GM06990 (cell line): Measurements from ENCODE around the gene PACC1.

ENCODE experiments used
- DNase-seq: peaks from one replicate; pipeline ENCODE4 v3.0.0-alpha.2; 2011; ENCODE audit not compliant: insufficient read length; ENCODE audit errors: extremely low read depth
- H3K27me3 ChIP-seq: replicated peaks from 2 replicates; pipeline ENCODE4 v1.6.0; 2011; ENCODE audit warnings: low read length; ENCODE audit not compliant: control insufficient read depth, insufficient read depth
- H3K36me3 ChIP-seq: 2 replicates; pipeline ENCODE4 v1.5.1; 2011; ENCODE audit warnings: low read length; ENCODE audit not compliant: control insufficient read depth, insufficient read depth
- H3K4me3 ChIP-seq: replicated peaks from 2 replicates; pipeline ENCODE4 v1.5.1; 2011; ENCODE audit warnings: low read depth, mild to moderate bottlenecking, control low read depth, low read length
- CTCF ChIP-seq: IDR thresholded peaks from 2 replicates; pipeline ENCODE4 v1.5.1; 2011; ENCODE audit warnings: low read length, control low read depth, mild to moderate bottlenecking, inconsistent platforms; ENCODE audit not compliant: insufficient read depth, poor library complexity, severe bottlenecking

The PACC1 gene

DNA sequence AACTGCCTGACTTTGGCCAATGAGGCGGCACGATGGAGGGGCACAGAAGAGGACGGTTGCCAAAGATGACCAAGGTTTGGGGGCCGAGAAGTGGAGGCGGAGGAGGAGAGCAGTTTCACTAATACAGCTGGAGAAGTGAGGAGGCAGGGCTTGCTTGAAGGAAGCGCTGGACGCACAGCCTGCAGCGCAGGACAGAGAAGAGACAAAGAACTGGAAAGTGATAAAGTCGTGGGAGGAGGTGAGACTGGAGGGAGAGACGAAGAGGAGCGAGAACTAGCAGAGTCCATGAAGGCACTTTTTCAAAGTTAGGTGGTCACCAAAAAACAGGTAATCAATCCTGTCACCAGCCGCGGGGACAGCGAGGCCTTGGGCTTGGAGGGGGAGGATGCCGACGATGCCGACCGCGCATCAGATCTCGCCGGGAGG is 771 bp downstream of the PACC1 start:
- H3K27me3 ChIP-seq: no peaks in the 10 kb centered on the region
- H3K36me3 ChIP-seq: peaks cover 5% of the 10 kb centered on the region
- no peak for DNase-seq
- TF ChIP-seq CTCF: no peak
- H3K4me3 ChIP-seq: peak overlapping the region; percentile 74

DNA sequence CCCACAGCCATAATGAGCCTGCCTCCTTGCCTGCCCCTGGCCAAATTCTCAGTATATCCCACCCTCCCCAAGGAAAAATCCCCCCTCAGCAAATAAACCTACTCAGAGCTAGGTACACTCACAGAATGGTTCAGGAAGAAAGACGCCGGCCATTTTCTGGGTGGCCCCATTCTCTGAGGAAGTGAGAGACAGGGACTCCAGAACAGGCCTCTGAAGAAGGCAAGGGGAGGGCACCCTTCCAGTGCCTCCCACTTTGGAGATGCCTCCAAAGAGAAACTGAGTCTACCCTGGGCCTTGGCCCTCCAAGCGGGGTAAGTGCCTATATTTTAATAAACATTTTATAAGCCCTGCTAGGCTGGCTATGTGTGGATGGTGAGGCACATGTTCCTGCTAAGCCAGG is 2.3 kb downstream of the PACC1 start:
- no peak for DNase-seq
- peaks cover 5% of the 10 kb centered on the region for H3K36me3 ChIP-seq
- TF ChIP-seq CTCF: no peak
- no peaks in the 10 kb centered on the region for H3K27me3 ChIP-seq
- no peak overlapping the region for H3K4me3 ChIP-seq

DNA sequence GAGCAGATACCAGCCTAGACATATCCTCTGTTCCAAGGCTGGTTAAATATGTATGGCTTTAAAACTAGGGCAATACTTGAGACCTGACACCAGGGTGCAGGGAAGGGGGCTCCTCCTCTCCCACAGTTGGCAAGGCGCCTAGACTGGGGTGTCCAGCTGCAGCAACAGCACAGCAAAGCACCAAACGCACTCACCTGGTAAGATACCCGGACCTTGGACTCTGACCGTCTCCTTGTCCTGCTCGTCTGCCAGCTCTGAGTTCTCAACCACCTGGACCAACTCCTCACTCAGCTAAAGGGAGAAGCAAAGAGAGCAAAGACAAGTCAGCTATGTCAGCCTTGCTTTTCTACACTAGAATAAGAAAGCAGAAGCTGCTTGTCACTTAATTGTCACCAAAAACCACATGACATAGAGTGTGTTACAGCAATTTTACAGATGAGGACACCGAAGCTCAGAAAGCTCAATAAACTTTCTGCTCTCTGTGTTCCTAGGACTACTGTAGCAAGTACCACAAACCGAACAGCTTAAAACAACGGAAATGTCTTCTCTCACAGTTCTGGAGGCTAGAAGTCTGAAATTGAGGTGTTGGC is 4.4 kb downstream of the PACC1 start:
- H3K27me3 ChIP-seq: no peaks in the 10 kb centered on the region
- peaks cover 12% of the 10 kb centered on the region for H3K36me3 ChIP-seq
- no peak for TF ChIP-seq CTCF
- DNase-seq: no peak
- H3K4me3 ChIP-seq: no peak overlapping the region

- peaks cover 7% of the 10 kb centered on the region for H3K36me3 ChIP-seq
- no peak for TF ChIP-seq CTCF
- DNase-seq: no peak
Observed at GRCh38 chr1:212402666-212403321, 11.9 kb downstream of the PACC1 start.

GRCh38 chr1:212401838-212402582 is 12.7 kb downstream of the PACC1 start:
- Histone ChIP-seq H3K36me3 (peaks cover 6% of the 10 kb centered on the region), H3K4me3 (no peak overlapping the region), H3K27me3 (no peaks in the 10 kb centered on the region)
- DNase-seq: no peak
- TF ChIP-seq CTCF: no peak

More at GRCh38 chr1:212402666-212403321, 11.9 kb downstream of the PACC1 start:
- no peak overlapping the region for H3K4me3 ChIP-seq
- H3K27me3 ChIP-seq: no peaks in the 10 kb centered on the region
